ENCODE results near the gene TRIM69. TPM values are rescaled to one million over a fixed set of nuclear protein-coding genes. Genes with fewer than 3 reads are reported as not detected.
"Not testable (repeated sequence)": the region's sequence is repeated elsewhere in the genome, so short reads cannot be mapped to it uniquely, and the experiment has no call there.

TRIM69 gene
- total RNA-seq, 1 donor from 2014 or later, result 9.7 TPM

- Mint-ChIP-seq H3K4me3 (ENCODE audit: unreplicated experiment) (no peak overlapping the region), H3K27ac (ENCODE audit: unreplicated experiment) (no peak overlapping the region), H3K9me3 (ENCODE audit: low read depth) (no peaks in the 10 kb centered on the region), H3K36me3 (ENCODE audit: low read depth) (peaks cover 22% of the 10 kb centered on the region), H3K27me3 (ENCODE audit: low read depth) (no peaks in the 10 kb centered on the region), H3K4me1 (ENCODE audit: low read depth) (peaks cover 8% of the 10 kb centered on the region)
- no peak for TF ChIP-seq CTCF (IDR thresholded peaks at IDR 0.05)
- no peak for DNase-seq (ENCODE audit: low spot score)
These were observed 18.0 kb upstream of the TRIM69 start for GRCh38 chr15:44718180-44718926.

- H3K27me3 Mint-ChIP-seq (ENCODE audit: low read depth), result no peaks in the 10 kb centered on the region
- H3K4me3 Mint-ChIP-seq (ENCODE audit: unreplicated experiment), result no peak overlapping the region
- peaks cover 22% of the 10 kb centered on the region for H3K36me3 Mint-ChIP-seq (ENCODE audit: low read depth)
- no peak for TF ChIP-seq CTCF (IDR thresholded peaks at IDR 0.05)
- no peak for DNase-seq (ENCODE audit: low spot score)
- H3K27ac Mint-ChIP-seq (ENCODE audit: unreplicated experiment), result peak overlapping the region; percentile 62
- peaks cover 4% of the 10 kb centered on the region for H3K4me1 Mint-ChIP-seq (ENCODE audit: low read depth)
- H3K9me3 Mint-ChIP-seq (ENCODE audit: low read depth), result no peaks in the 10 kb centered on the region
These were observed 17.4 kb upstream of the TRIM69 start for GRCh38 chr15:44718927-44719292.

- DNase-seq (ENCODE audit: low spot score), result no peak
- Mint-ChIP-seq H3K4me1 (ENCODE audit: low read depth) (peaks cover 4% of the 10 kb centered on the region), H3K4me3 (ENCODE audit: unreplicated experiment) (no peak overlapping the region), H3K36me3 (ENCODE audit: low read depth) (peaks cover 22% of the 10 kb centered on the region), H3K27ac (ENCODE audit: unreplicated experiment) (peak overlapping the region; percentile 62), H3K9me3 (ENCODE audit: low read depth) (no peaks in the 10 kb centered on the region), H3K27me3 (ENCODE audit: low read depth) (no peaks in the 10 kb centered on the region)
- TF ChIP-seq CTCF (IDR thresholded peaks at IDR 0.05), result no peak
These were observed 16.9 kb upstream of the TRIM69 start for GRCh38 chr15:44719293-44719999.

GRCh38 chr15:44720000-44720435 is 16.3 kb upstream of the TRIM69 start:
- H3K36me3 Mint-ChIP-seq (ENCODE audit: low read depth), result peaks cover 19% of the 10 kb centered on the region
- not testable (repeated sequence) for H3K4me1 Mint-ChIP-seq (ENCODE audit: low read depth); H3K9me3 Mint-ChIP-seq (ENCODE audit: low read depth); H3K4me3 Mint-ChIP-seq (ENCODE audit: unreplicated experiment); DNase-seq (ENCODE audit: low spot score); H3K27me3 Mint-ChIP-seq (ENCODE audit: low read depth); H3K27ac Mint-ChIP-seq (ENCODE audit: unreplicated experiment)

GRCh38 chr15:44720460-44721176 is 15.7 kb upstream of the TRIM69 start:
- H3K27me3 Mint-ChIP-seq (ENCODE audit: low read depth), result no peaks in the 10 kb centered on the region
- TF ChIP-seq CTCF (IDR thresholded peaks at IDR 0.05), result no peak
- no peak for DNase-seq (ENCODE audit: low spot score)
- H3K27ac Mint-ChIP-seq (ENCODE audit: unreplicated experiment), result no peak overlapping the region
- H3K4me1 Mint-ChIP-seq (ENCODE audit: low read depth), result no peaks in the 10 kb centered on the region
- no peaks in the 10 kb centered on the region for H3K9me3 Mint-ChIP-seq (ENCODE audit: low read depth)
- no peak overlapping the region for H3K4me3 Mint-ChIP-seq (ENCODE audit: unreplicated experiment)
- H3K36me3 Mint-ChIP-seq (ENCODE audit: low read depth), result peaks cover 16% of the 10 kb centered on the region

Measured in chondrocyte (in vitro differentiated cells).